Measurements from ENCODE around the gene SLAMF7. TPM values are rescaled to one million over a fixed set of nuclear protein-coding genes. Genes with fewer than 3 reads are reported as not detected.
"Not testable (repeated sequence)": the region's sequence is repeated elsewhere in the genome, so short reads cannot be mapped to it uniquely, and the experiment has no call there.

The SLAMF7 gene
- total RNA-seq, 6 experiments from 2014 or later, result 0.74 to 5.2 (median 0.99) TPM

GRCh38 chr1:160781914-160782689, 43.1 kb downstream of the SLAMF7 start:
- intact Hi-C loops (cut with DNase I), result no loop called here
- no peaks in the 10 kb centered on the region for H3K4me1 ChIP-seq
- DNase-seq (no peak), ATAC-seq (peak; percentile 28 to 72 (median 47))
- no peak overlapping the region for H3K4me3 ChIP-seq
- H3K9me3 ChIP-seq, result no peaks in the 10 kb centered on the region
- no peak overlapping the region for H3K27ac ChIP-seq
- WGBS (ENCODE audit: insufficient coverage, low coverage, low lambda C conversion rate, missing lambda C conversion rate), result 64% methylated on average over 8 of the region's 9 CpGs
- TF ChIP-seq CTCF (IDR thresholded peaks at IDR 0.05) (no peak), POLR2A (IDR thresholded peaks at IDR 0.05) (no peak)
- no peaks in the 10 kb centered on the region for H3K27me3 ChIP-seq
- no peaks in the 10 kb centered on the region for H3K36me3 ChIP-seq

GRCh38 chr1:160782988-160783765, 44.1 kb downstream of the SLAMF7 start:
- H3K27me3 ChIP-seq; H3K9me3 ChIP-seq; H3K4me3 ChIP-seq; intact Hi-C loops (cut with DNase I); H3K36me3 ChIP-seq; H3K4me1 ChIP-seq; ATAC-seq; DNase-seq; H3K27ac ChIP-seq: not testable (repeated sequence)
- WGBS (ENCODE audit: insufficient coverage, low coverage, low lambda C conversion rate, missing lambda C conversion rate), result 86% methylated on average over 4 of the region's 25 CpGs

- ATAC-seq (peak in 1 of 4 donors; percentile 10), DNase-seq (no peak)
- H3K9me3 ChIP-seq, result no peaks in the 10 kb centered on the region
- H3K4me3 ChIP-seq, result no peak overlapping the region
- WGBS (ENCODE audit: insufficient coverage, low coverage, low lambda C conversion rate, missing lambda C conversion rate), result 80% methylated on average over 5 of the region's 11 CpGs
- H3K4me1 ChIP-seq, result no peaks in the 10 kb centered on the region
- H3K36me3 ChIP-seq, result no peaks in the 10 kb centered on the region
- H3K27ac ChIP-seq, result no peak overlapping the region
- no peaks in the 10 kb centered on the region for H3K27me3 ChIP-seq
- intact Hi-C loops (cut with DNase I), result no loop called here
- TF ChIP-seq POLR2A (IDR thresholded peaks at IDR 0.05), result no peak
- no peak for TF ChIP-seq CTCF (IDR thresholded peaks at IDR 0.05)
Observed at GRCh38 chr1:160789051-160789701, 50.1 kb downstream of the SLAMF7 start.

GRCh38 chr1:160789702-160790611, 50.9 kb downstream of the SLAMF7 start:
- DNase-seq (no peak), ATAC-seq (peak in 3 of 4 donors; percentile 33 to 62 (median 52))
- Histone ChIP-seq H3K9me3 (no peaks in the 10 kb centered on the region), H3K4me3 (no peak overlapping the region), H3K27ac (no peak overlapping the region), H3K36me3 (no peaks in the 10 kb centered on the region), H3K4me1 (no peaks in the 10 kb centered on the region), H3K27me3 (no peaks in the 10 kb centered on the region)
- intact Hi-C loops (cut with DNase I), result no loop called here
- no peak for TF ChIP-seq POLR2A (IDR thresholded peaks at IDR 0.05)
- WGBS (ENCODE audit: insufficient coverage, low coverage, low lambda C conversion rate, missing lambda C conversion rate), result 63% methylated on average over 11 of the region's 13 CpGs

GRCh38 chr1:160794376-160794775, 55.3 kb downstream of the SLAMF7 start:
- DNase-seq (no peak), ATAC-seq (no peak)
- Histone ChIP-seq H3K9me3 (no peaks in the 10 kb centered on the region), H3K4me3 (no peak overlapping the region), H3K27ac (no peak overlapping the region), H3K27me3 (no peaks in the 10 kb centered on the region), H3K4me1 (no peaks in the 10 kb centered on the region), H3K36me3 (no peaks in the 10 kb centered on the region)
- WGBS (ENCODE audit: insufficient coverage, low coverage, low lambda C conversion rate, missing lambda C conversion rate), result 33% methylated on average over 3 of the region's 3 CpGs
- TF ChIP-seq CTCF (IDR thresholded peaks at IDR 0.05) (no peak), POLR2A (IDR thresholded peaks at IDR 0.05) (no peak)
- intact Hi-C loops (cut with DNase I), result no loop called here

Measured in right lobe of liver (tissue), 6 donors.